ENCODE results near the gene RNF183.

DNA sequence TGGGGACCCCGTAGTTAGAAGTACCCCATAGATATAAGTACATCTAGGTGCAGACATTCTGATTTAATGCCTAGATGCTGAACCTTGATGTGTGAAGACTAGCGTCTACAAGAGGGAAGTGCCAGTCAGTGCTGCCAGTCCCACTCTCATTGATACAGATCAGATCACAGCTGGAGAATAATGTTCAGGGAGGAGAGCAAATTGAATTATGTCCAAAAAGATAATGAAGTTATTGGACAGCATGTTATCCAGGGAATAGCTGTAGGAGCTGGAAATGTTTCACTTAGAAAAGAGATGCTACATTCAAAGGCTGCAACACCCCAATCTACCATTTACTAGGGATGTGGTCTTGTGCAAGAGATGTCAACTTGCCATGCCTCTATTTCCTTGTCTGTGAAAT is 15.9 kb upstream of the RNF183 start:
- TF ChIP-seq CTCF (IDR thresholded peaks at IDR 0.05 in 4 of 5, conservative IDR thresholded peaks at IDR 0.05 in 1 of 5): no peak
- TF ChIP-seq POLR2A (IDR thresholded peaks at IDR 0.05): no peak

All from gastrocnemius medialis (tissue), 4 donors.